Left lung (tissue), 10 donors: ENCODE measurements around the gene MGAT4A. TPM values are rescaled to one million over a fixed set of nuclear protein-coding genes. Genes with fewer than 3 reads are reported as not detected.
A peak's percentile ranks its signal among the peaks of the same experiment; 100 is the strongest.
"Not testable (repeated sequence)": the region's sequence is repeated elsewhere in the genome, so short reads cannot be mapped to it uniquely, and the experiment has no call there.

Experiments used
- ATAC-seq: fragments of 200-7000 bp; cut with Tn5 transposase; one replicate; pipeline ENCODE4 v1.9.1; 2020; ENCODE audit warnings: moderate library complexity
- DNase-seq, 4 donors: peaks; one replicate each; pipeline ENCODE4 v3.0.0-alpha.2; 2013 to 2020
- H3K27ac ChIP-seq, 2 donors: fragments of 200-600 bp; sonication (generic) in 1 of 2; one replicate each; pipeline versions ENCODE4 v1.5.0 to v1.8.0; 2020 to 2021
- H3K27me3 ChIP-seq, 2 donors: fragments of 200-600 bp; sonication (generic) in 1 of 2; one replicate each; pipeline versions ENCODE4 v1.5.0 to v1.8.0; 2020 to 2021
- H3K36me3 ChIP-seq, 2 donors: fragments of 200-600 bp; sonication (generic) in 1 of 2; one replicate each; pipeline versions ENCODE4 v1.5.0 to v1.8.0; 2020 to 2021
- H3K4me1 ChIP-seq, 2 donors: fragments of 200-600 bp; one replicate each; pipeline ENCODE4 v1.8.0; 2021
- H3K4me3 ChIP-seq, 2 donors: fragments of 200-600 bp; sonication (generic) in 1 of 2; one replicate each; pipeline versions ENCODE4 v1.5.0 to v1.8.0; 2020 to 2021; ENCODE audit warnings: mild to moderate bottlenecking in 1 of 2
- H3K9me3 ChIP-seq, 2 donors: fragments of 200-600 bp; sonication (generic) in 1 of 2; one replicate each; pipeline versions ENCODE4 v1.5.0 to v1.8.0; 2020 to 2021
- CTCF ChIP-seq, 2 donors: fragments of 200-600 bp; sonication (generic) in 1 of 2; IDR thresholded peaks; one replicate each; pipeline versions ENCODE4 v1.5.0 to v1.8.0; 2021; ENCODE audit warnings: antibody characterized with exemption in 2 of 2
- intact Hi-C, 2 donors: fragments of 100-400 bp; cut with DNase I; formaldehyde crosslinking; loops; one replicate each; pipeline versions ENCODE4 v1.11.2 to v1.14.2; 2022
- polyA plus RNA-seq, 6 donors: library from polyadenylated mRNA; unstranded; fragments of 120-200 nt; gene quantifications; one replicate each; pipeline ENCODE4 v1.2.1, GENCODE V29; 2013; ENCODE audit not compliant: insufficient read length in 6 of 6
- total RNA-seq, 2 donors: library from RNA; stranded (reverse); fragmentation: NEBNext Ultra II Directional; extraction: Animal tissue kit (Norgen Biotek cat#: 25700); gene quantifications; one replicate each; pipeline ENCODE4 v1.2.1, GENCODE V29; 2021
- donor health status: DM: no; HTN: yes; CAD: no.
- donor health status: DM: no; HTN: no; CAD: no.

Gene MGAT4A
- total and polyA plus RNA-seq, 8 donors = 15.4 to 79.8 (median 19.0) TPM

GRCh38 chr2:98759827-98760625, 29.1 kb upstream of the MGAT4A start:
- H3K36me3 ChIP-seq = no peaks in the 10 kb centered on the region
- intact Hi-C loops = no loop called here
- no peaks in the 10 kb centered on the region for H3K27me3 ChIP-seq
- TF ChIP-seq CTCF (IDR thresholded peaks at IDR 0.05) = no peak
- ATAC-seq (no peak), DNase-seq (no peak)
- H3K27ac ChIP-seq = peak overlapping the region in 1 of 2 donors; percentile 95
- H3K4me1 ChIP-seq = peaks cover 13 to 86% of the 10 kb centered on the region in 2 donors
- H3K9me3 ChIP-seq = no peaks in the 10 kb centered on the region
- no peak overlapping the region for H3K4me3 ChIP-seq

- Histone ChIP-seq H3K36me3 (no peaks in the 10 kb centered on the region), H3K4me3 (no peak overlapping the region), H3K4me1 (peaks cover 13 to 79% of the 10 kb centered on the region in 2 donors), H3K9me3 (no peaks in the 10 kb centered on the region), H3K27ac (peak overlapping the region; percentile 45 to 95), H3K27me3 (no peaks in the 10 kb centered on the region)
- no peak for DNase-seq
- no peak for TF ChIP-seq CTCF (IDR thresholded peaks at IDR 0.05)
- ATAC-seq = no peak
- intact Hi-C loops = no loop called here
Measured at GRCh38 chr2:98759338-98759737, 28.4 kb upstream of the MGAT4A start.

- H3K9me3 ChIP-seq = no peaks in the 10 kb centered on the region
- peaks cover 13 to 71% of the 10 kb centered on the region in 2 donors for H3K4me1 ChIP-seq
- no peaks in the 10 kb centered on the region for H3K36me3 ChIP-seq
- DNase-seq (peak in 2 of 4 donors; percentile 44 to 78), ATAC-seq (peak; percentile 94)
- no peaks in the 10 kb centered on the region for H3K27me3 ChIP-seq
- no peak for TF ChIP-seq CTCF (IDR thresholded peaks at IDR 0.05)
- peak overlapping the region; percentile 45 to 95 for H3K27ac ChIP-seq
- intact Hi-C loops = no loop called here
- no peak overlapping the region for H3K4me3 ChIP-seq
Measured at GRCh38 chr2:98757904-98758421, 27.0 kb upstream of the MGAT4A start.

- Histone ChIP-seq H3K9me3 (no peaks in the 10 kb centered on the region), H3K4me1 (peaks cover 15 to 42% of the 10 kb centered on the region in 2 donors), H3K4me3 (no peak overlapping the region), H3K27ac (peak overlapping the region in 1 of 2 donors; percentile 13), H3K36me3 (no peaks in the 10 kb centered on the region), H3K27me3 (no peaks in the 10 kb centered on the region)
- TF ChIP-seq CTCF (IDR thresholded peaks at IDR 0.05) = no peak
- DNase-seq (no peak), ATAC-seq (no peak)
- intact Hi-C loops = no loop called here
Measured at GRCh38 chr2:98753801-98754200, 22.9 kb upstream of the MGAT4A start.

GRCh38 chr2:98752711-98753110, 21.8 kb upstream of the MGAT4A start:
- H3K9me3 ChIP-seq, ATAC-seq, DNase-seq, intact Hi-C loops, H3K27ac ChIP-seq, H3K36me3 ChIP-seq, H3K4me3 ChIP-seq, H3K27me3 ChIP-seq: not testable (repeated sequence)
- peaks cover 9 to 42% of the 10 kb centered on the region in 2 donors for H3K4me1 ChIP-seq
